Measurements from ENCODE around the gene AKAP13.
"Not testable (repeated sequence)": the region's sequence is repeated elsewhere in the genome, so short reads cannot be mapped to it uniquely, and the experiment has no call there.

Gene AKAP13

GRCh38 chr15:85348048-85348766 lies 32.2 kb upstream of the AKAP13 start:
- DNase-seq (ENCODE audit: low read depth): not testable (repeated sequence)

GRCh38 chr15:85349062-85349461 lies 31.3 kb upstream of the AKAP13 start:
- DNase-seq (ENCODE audit: low read depth): not testable (repeated sequence)

DNA sequence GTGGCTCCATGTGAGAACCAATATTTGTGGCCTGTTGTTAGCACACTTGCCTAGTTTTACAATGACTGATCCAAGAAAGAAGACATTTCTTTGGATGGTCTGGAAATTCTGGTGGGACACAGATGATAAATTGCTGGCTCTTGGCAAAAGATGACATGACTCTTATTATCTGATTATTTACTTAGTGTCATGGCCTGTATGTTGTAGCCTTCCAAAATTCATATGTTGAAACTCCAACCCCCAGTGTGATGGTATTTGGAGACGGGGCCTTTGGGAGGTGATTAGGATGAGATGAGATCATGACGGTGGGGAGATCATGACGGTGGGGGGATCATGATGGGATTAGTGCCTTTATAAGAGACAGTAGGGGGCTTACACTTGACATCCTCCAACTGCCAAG lies 30.0 kb upstream of the AKAP13 start:
- no peak for DNase-seq (ENCODE audit: low read depth)

- DNase-seq (ENCODE audit: low read depth): not testable (repeated sequence)
Observed at GRCh38 chr15:85351501-85351900, 28.9 kb upstream of the AKAP13 start.

DNA sequence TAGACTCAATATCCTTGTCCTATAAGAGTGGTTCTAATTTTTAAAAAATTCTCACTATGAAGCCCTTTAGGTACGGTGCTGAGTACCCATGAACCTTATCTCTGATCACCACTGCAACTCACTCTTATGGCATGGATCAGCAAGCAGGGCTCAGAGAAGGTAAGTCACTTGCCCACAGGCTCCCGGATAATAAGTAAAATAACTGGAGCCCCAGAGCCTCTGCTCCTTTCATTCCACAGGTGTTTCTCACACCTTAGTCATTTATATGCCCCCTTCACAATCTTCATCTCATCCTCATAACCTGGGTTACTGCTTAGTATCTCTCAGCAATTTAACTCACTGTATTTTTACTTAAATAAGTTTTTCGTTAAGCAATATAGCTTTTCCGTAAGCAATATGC lies 28.4 kb upstream of the AKAP13 start:
- no peak for DNase-seq (ENCODE audit: low read depth)

GRCh38 chr15:85353516-85353915 lies 26.9 kb upstream of the AKAP13 start:
- no peak for DNase-seq (ENCODE audit: low read depth)

- peak; percentile 48 for DNase-seq (ENCODE audit: low read depth)
Observed at GRCh38 chr15:85354461-85354860, 25.9 kb upstream of the AKAP13 start.

GRCh38 chr15:85354948-85355347 lies 25.5 kb upstream of the AKAP13 start:
- DNase-seq (ENCODE audit: low read depth): no peak

- no peak for DNase-seq (ENCODE audit: low read depth)
Observed at GRCh38 chr15:85356276-85356675, 24.1 kb upstream of the AKAP13 start.

GRCh38 chr15:85361323-85361722 lies 19.1 kb upstream of the AKAP13 start:
- DNase-seq (ENCODE audit: low read depth): no peak

GRCh38 chr15:85362436-85363081 lies 17.8 kb upstream of the AKAP13 start:
- no peak for DNase-seq (ENCODE audit: low read depth)

DNA sequence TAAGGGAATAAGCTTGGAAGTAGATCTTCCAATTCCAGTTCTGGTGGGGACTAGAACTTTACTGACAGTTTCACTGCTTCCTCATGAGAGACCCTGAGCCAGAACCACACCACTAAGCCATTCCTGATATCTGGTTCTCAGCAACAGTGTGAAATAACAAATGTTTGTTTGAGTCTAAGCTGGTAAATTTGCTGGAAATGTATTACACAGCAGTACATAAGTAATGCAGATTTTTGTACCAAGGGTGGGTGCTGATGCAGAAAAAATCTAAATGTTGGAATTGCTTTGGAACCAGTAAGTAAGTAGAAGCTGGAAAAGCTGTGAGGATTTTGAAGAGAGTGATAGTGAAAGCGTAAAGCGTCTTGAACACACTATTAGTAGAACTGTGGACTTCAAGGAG lies 14.4 kb upstream of the AKAP13 start:
- no peak for DNase-seq (ENCODE audit: low read depth)

- DNase-seq (ENCODE audit: low read depth): no peak
Observed at GRCh38 chr15:85367741-85368140, 12.7 kb upstream of the AKAP13 start.

- DNase-seq (ENCODE audit: low read depth): no peak
Observed at GRCh38 chr15:85374831-85375230, 5.6 kb upstream of the AKAP13 start.

GRCh38 chr15:85377269-85377668 lies 3.1 kb upstream of the AKAP13 start:
- no peak for DNase-seq (ENCODE audit: low read depth)

DNA sequence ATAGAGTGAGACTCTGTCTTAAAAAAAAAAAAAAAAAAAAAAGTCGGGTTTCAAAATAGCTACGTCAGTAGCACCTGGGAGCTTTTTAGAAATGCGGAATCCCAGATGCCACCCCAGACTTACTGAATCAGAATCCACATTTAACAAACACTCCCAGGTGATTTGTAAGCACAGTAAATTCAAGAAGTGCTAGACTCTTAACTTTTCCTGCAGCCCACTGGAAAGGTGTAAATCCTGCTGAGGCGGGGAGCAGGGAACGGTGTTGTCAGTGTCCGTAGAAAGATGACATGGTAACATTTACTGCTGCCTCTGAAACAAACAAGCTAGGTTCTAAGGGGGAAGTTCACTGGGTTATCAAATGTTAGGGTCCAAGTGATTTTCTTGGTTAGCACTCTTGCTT lies 2.4 kb upstream of the AKAP13 start:
- DNase-seq (ENCODE audit: low read depth): no peak

DNA sequence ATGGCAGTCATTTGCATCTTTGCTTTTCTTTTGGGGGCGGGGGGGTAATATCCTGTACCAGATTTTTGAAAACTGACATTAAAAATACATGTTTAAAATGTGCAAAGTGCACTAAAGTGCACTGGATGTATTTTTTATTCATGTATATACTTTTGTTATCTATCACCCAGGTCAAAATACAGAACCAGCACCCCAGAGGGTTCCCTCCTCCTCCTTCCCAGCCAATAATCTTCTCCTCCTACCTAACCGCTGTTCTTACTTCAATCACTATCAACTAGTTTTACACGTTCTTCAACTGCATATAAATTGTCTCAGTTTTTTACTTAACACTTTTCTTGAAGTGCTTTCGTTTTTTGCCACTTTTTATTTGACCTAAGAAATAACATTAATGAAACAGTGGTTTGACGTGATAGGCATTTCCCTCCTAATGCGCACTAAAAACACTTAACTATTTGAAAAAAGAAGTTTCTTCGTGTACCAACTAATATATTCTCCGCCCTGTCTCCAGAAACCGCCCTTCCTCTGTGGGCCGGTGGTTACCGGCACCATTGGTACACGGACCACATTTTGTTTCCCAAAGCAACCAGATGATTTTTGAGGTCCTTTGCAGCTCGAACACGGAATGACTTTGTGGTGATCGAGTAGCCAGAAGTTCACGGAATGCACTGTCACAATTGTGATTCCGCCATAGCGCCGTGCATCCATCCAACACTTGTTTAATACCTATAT lies 836 bp upstream of the AKAP13 start:
- DNase-seq (ENCODE audit: low read depth): no peak

DNA sequence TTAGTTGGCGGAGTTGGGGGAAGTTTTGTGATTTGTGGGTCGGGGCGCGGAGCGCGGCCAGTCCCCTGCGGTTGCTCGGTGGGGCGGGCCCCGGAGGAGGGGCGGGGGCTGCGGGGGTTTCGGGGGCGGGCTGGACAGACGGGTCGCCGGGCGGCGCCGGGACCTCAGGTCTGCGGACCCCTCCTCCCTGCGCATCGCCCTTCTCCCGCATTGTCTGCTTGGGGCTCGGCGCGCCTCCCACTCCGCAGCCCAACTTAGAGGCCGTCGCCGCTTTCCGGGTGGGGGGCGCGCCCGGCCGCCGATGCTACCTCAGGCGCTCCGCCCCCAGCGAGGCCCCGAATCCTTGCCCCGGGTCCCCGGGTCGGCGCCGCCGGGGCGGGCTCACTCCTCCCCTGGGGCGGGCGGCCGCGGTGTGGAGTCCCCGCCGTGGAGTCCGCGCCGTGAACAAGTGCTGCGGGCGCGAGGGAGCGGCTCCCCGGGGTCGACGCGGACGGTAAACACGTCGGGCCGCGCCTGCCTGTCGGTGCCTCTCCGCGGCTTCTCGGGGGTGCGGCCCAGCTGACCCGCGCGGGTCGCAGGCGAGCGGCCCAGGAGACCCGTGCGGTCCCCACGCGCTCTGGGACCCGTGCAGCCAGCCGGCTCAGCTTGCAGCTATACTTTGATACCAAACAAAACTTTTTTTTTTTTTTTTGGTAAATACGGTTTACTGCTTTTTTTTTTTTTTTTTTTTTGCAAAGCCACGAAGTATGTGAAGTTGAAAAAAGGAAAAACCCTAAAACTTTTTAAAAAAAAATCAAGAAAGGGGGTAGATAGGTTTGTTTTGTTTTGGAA lies 624 bp downstream of the AKAP13 start:
- DNase-seq (ENCODE audit: low read depth): peak; percentile 46

GRCh38 chr15:85381850-85382751 lies 1.7 kb downstream of the AKAP13 start:
- DNase-seq (ENCODE audit: low read depth): peak; percentile 39

DNA sequence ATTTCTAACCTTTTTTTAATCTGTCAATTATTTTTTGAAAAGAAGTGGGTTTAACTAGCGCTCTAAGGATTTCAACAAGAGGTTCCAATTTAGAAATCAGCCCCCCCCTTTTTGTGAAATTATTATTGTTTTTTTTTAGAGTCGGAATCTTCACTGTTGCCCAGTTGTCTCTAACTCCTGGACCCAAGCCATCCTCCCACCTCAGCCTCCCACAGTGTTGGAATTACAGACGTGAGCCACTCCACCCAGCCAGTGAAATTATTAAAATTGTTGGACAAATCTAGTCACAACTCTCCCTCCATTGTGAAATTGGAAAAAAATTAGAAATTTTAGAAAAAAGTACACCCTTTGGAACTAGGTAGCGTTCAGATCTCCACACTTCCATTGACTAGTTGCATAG lies 2.5 kb downstream of the AKAP13 start:
- no peak for DNase-seq (ENCODE audit: low read depth)

DNA sequence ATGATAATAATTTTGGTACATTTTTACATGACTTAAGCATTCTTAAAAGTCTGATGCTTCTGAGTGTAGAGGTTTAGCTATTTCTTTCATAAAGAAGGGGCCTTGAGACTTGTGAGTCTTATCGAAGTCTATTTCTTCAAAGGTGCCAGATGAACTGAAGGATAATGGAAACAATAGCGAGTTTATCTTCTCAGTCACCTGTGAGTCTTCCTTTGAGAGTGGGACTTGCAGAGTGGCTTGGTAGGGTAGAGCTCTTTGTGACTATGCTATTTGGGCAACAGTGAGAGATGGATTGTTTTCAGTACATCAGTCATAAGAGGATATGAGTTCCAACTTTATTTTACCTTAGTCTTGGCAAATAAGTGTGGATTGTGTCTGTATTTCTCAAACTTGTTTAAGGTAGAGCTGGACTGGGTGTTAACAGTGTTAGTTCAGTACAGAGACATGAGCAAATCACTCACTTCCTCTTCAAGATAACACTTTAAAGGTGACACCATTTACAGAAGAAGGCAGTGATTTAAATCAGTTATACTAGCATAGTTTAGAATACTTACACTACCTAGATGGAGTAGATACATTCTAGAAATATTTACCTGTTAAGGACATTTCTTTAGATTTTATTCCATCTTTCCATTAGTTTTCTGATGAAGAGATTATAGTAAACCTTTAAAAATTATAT lies 3.2 kb downstream of the AKAP13 start:
- DNase-seq (ENCODE audit: low read depth): peak; percentile 18

Data from iris pigment epithelial cell (primary cell).